Sigmoid colon (tissue), 3 donors: Measurements from ENCODE around the gene TM2D3.

Experiments used
- CTCF ChIP-seq, 4 experiments: fragments of 450-650 bp in 3 of 4; fragments of 200-600 bp in 1 of 4; IDR thresholded peaks; one replicate each; pipeline ENCODE4 v1.5.1; 2016 to 2019; ENCODE audit warnings: antibody characterized with exemption in 4 of 4, mild to moderate bottlenecking in 3 of 4, moderate library complexity in 2 of 4
- POLR2A ChIP-seq, 2 donors: fragments of 450-650 bp; IDR thresholded peaks; one replicate each; pipeline ENCODE4 v1.6.1; 2016; ENCODE audit warnings: antibody characterized with exemption in 2 of 2, mild to moderate bottlenecking in 2 of 2, moderate library complexity in 2 of 2

DNA sequence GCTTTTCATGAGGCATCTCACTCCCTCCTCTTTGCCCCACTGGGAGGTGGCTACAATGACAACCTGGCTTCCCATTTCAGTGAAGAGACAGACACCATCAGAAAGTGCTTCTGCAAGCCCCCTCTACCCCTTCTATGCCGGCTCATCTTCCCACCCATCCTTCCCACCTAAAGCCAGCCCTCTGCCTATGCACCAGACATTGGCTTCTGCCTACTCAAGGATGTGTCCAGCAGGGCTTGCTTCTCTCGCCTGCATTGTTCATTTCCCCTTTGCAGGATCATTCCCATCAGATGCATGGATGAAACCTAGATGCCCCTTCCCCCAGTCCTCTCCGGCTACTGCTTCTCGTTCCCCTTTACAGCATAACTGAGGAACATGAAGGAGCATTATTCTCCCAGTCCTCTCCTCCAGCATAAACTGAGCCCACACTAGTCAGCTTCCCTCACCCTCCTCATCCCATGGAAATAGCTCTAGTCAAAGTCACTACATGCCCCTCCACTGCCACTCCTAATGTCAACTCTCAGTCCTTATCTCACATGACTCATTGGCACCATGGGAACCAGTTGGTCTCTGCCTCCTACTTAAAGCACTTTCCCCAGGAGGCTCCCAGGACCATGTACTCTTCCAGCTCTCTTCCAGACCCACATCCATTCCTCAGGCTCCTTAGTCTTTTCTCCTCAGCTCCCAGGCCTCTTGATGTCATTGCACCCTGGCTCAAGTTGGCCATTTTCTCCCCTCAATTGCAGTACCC lies 47.9 kb downstream of the TM2D3 start:
- TF ChIP-seq CTCF (IDR thresholded peaks at IDR 0.05): no peak
- no peak for TF ChIP-seq POLR2A (IDR thresholded peaks at IDR 0.05)
